ENCODE results near the gene CEACAM18. TPM values are rescaled to one million over a fixed set of nuclear protein-coding genes. Genes with fewer than 3 reads are reported as not detected.

CEACAM18 gene

Small RNA genes within 50 kb of the gene (small RNA-seq; reads per million reads assigned to genes)
- gene AC020914.3 (not detected), gene AC020914.5 (not detected)

All from skeletal muscle satellite cell (primary cell).